ENCODE results near the gene EFEMP1. TPM values are rescaled to one million over a fixed set of nuclear protein-coding genes. Genes with fewer than 3 reads are reported as not detected.

The EFEMP1 gene, protein sequence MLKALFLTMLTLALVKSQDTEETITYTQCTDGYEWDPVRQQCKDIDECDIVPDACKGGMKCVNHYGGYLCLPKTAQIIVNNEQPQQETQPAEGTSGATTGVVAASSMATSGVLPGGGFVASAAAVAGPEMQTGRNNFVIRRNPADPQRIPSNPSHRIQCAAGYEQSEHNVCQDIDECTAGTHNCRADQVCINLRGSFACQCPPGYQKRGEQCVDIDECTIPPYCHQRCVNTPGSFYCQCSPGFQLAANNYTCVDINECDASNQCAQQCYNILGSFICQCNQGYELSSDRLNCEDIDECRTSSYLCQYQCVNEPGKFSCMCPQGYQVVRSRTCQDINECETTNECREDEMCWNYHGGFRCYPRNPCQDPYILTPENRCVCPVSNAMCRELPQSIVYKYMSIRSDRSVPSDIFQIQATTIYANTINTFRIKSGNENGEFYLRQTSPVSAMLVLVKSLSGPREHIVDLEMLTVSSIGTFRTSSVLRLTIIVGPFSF
- total RNA-seq, result 75.9 TPM
- long read RNA-seq, transcript EFEMP1-202 (11 exons, 3,024 nt), result major isoform, 36 of 58 reads
- long read RNA-seq, transcript EFEMP1-201 (12 exons, 1,820 nt), result minor isoform, 13 of 58 reads
- long read RNA-seq, partial matches to known transcripts, result 2 of 58 reads
- long read RNA-seq, other reads (novel, unspliced or antisense), result 7 of 58 reads

DNA sequence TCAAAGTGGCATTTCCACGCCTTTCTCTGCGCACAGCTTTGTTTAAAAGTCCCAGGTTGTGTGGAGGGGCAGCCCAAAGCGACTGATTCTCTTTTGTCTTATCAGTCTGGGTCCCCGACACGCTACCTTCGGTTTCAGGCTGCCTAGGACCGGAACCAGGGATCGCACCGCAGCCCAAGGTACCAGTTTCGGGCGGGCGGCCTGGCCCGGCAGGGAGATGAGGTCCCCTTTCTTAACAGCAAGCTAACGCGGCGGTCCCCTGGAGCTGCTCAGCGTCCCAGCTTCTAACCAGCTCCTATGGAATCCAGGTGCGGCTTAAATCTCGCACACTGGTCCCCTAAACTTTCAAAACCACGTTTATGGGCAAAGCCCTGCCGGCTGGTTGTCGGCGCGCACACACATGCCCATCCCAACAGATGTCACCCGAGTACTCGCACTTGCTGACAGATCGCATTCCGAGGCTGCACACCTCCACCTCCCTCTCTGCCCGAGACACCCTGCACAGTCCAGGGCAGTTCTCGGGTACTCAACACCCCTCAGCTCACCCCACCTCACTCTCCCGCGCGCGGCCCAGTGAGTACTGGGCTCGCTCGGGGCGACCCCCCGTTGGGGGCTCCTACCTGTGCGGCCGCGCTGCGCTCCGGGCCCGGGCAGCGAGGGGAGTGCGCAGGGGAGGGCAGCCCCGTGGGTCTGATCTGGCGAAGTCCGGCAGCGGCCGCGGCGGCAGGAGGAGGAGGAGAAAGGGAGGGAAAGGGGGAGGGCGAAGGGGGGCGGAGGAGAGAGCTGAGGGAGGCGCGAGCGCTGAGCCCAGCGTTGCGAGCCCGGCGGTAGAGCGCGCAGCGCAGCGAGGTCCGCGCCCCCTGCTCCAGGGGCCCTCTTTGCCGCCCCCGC lies at the start of gene EFEMP1:
Gene EFEMP1 (minus strand): TSS at position 692 of the 891 bp plus-strand sequence. CDS start 1,342 bp downstream, outside the sequence.
- peak; percentile 78 for DNase-seq (ENCODE audit: missing footprints)
- peak; percentile 95 for ATAC-seq
- intact Hi-C loops (cut with DNase I), result loop anchor here (5.0 kb wide), 1 partner anchor 36 kb away; no protein-coding TSS in a partner anchor

DNA sequence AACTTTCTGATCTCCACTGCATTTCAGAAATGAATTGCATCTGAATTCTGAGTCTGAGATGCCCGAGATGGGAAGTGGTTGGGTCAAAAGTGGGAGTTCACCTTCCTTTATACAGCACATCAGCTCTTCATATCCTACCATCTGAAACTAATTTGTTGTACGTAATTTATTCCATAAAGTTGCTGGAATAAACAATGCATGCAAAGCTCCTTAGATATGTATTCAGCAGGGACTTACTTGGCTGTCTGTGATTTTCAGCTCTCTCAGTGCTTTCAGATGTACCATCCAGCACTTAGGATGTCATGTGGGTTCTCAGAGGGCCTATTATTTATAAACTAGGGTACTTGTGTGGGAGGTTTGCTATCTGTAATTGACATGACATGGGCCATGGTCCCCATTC lies 46.9 kb upstream of the EFEMP1 start:
- ATAC-seq, result no peak
- DNase-seq (ENCODE audit: missing footprints), result no peak
- intact Hi-C loops (cut with DNase I), result no loop called here

DNA sequence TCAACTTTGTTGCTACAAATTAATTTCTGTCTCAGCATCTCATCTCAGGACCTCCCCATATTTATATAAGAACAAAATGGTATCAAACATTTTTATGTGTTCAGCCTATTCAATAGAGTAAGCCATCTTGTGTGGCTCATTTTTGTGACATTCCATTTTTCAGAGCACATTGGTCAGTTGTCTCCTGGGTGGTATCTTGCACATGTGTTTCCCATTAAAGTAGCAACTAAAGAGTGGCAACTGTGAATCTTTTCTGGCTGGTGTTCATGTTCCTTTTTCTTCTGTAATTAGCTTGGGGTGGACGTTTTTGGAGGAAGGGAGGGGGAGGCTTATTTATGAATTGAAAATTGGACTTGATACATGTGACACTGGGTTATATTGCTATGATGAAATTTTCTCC lies 45.4 kb upstream of the EFEMP1 start:
- intact Hi-C loops (cut with DNase I), result no loop called here
- ATAC-seq (no peak), DNase-seq (ENCODE audit: missing footprints) (no peak)

DNA sequence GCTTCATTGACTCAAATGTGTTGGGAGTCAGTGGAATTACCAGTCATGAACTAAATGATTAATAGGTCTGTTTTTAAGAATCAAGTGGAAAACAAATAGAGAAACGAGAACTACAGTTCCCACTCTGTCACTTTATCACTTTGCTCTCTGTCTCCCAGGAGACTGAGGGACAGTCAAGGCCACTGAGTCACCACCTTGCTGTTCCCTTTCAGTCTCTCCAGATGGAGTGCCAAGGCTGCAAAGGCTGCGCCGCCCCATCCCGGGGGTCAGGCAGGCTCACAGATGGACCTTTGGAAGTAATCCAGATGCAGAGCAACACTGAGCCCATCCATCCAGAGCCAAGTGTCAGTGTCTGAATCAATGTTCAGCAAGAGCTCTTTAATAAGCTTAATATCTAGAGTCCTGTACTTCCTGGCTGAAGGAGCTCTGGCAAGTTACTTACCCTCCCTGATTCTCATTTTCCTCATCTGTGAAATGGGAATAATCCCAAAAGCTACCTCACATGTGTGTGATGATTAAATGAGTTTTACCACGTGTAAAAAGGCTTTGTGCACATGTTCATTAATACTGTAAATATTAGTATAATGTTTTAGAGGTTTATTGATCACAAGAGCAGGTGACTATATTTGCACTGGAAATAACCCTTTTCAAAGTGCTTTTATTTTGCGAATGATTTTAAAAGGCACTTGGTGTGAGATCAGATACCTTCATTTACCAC lies 43.0 kb upstream of the EFEMP1 start:
- DNase-seq (ENCODE audit: missing footprints) (no peak), ATAC-seq (peak; percentile 88)
- intact Hi-C loops (cut with DNase I), result no loop called here

DNA sequence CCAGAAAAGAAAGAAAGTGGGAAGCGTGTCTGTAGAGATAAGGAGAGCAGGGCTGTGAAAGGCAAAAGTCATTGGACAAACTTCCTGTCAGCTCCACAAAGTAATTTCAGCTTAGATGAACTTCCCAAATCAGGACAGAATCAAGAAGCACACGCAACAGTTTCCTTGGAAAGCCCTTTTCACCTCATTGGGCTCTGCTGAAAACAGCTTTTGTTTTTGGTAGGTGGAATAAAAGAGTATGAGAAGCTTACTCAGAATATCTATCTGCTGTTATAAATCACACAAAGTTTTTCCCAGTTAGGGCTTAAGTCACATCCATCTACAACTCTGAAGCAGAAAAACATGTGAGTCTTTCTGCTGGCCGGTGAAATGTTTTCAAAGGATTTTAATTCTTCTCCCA lies 42.4 kb upstream of the EFEMP1 start:
- intact Hi-C loops (cut with DNase I), result no loop called here
- ATAC-seq, result peak; percentile 28
- DNase-seq (ENCODE audit: missing footprints), result no peak

DNA sequence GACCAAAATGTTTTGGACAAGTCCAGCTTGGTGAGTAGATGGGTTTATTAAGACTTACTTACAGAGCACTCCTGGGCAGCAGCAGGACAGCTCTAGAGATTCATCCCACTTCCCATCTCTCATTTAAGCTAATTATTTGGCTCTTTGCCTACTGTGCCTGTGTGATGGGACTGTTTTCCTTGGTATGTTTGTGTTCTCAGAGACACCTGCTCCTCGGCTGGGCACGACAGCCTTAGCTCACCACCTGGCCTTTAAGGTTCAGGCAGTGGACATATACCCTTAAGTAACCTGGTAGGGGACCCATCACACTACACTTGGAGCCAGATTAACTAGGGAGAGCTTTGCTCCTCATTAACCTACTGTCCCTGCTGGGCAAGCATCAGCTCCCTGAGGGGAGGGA lies 41.7 kb upstream of the EFEMP1 start:
- intact Hi-C loops (cut with DNase I), result no loop called here
- DNase-seq (ENCODE audit: missing footprints), result no peak
- ATAC-seq, result no peak

DNA sequence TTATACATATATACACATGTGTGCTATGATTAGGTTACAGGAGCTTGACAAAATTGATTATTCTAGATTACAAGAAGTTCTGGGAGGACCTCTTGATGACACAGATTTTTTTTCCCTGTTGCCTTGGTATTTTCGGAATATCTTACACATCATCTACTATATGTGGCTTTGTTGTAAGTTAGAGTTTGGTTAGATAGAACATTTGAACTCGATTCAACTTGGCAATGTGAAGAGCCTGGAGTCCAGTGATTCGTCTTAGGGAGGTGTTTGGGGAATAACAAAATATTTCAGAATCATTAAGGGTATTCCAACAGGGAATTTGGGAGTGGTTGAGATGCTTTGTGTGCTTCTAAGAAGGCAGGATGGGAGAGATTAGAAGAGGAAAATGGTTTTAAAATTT lies 39.3 kb upstream of the EFEMP1 start:
- intact Hi-C loops (cut with DNase I), result loop anchor here (2.0 kb wide), 1 partner anchor 192 kb away; no protein-coding TSS in a partner anchor

DNA sequence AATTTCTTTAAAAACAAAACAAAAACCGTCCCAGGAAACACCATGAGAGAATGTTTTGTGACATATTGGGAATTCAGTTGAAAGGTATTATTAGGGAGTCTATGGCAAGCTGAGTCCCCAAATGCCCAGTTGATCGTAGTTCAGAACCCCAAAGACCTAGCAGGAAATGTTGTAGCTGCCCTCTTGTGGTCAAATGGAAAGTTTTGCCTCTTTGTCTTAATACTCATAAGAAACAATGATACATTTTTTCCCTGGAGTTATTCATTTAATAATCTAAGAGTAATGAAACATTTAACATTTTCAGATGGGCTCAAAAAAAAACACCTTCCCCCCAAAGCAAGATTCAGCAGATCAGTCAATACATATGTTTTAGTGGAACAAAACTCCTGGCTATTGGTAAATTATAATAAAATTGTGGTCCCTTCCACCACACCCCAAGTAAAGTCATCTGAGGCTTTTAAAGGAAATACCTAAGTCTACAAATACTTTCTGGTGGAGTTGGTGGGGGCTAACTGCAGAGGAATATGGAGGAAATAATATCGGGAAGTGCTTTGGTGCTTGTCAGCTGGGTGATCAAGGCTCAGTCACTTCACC lies 37.8 kb upstream of the EFEMP1 start:
- DNase-seq (ENCODE audit: missing footprints), result no peak
- no peak for ATAC-seq
- intact Hi-C loops (cut with DNase I), result no loop called here

More for the DNA sequence above, 39.3 kb upstream of the EFEMP1 start:
- no peak for ATAC-seq
- DNase-seq (ENCODE audit: missing footprints), result no peak

DNA sequence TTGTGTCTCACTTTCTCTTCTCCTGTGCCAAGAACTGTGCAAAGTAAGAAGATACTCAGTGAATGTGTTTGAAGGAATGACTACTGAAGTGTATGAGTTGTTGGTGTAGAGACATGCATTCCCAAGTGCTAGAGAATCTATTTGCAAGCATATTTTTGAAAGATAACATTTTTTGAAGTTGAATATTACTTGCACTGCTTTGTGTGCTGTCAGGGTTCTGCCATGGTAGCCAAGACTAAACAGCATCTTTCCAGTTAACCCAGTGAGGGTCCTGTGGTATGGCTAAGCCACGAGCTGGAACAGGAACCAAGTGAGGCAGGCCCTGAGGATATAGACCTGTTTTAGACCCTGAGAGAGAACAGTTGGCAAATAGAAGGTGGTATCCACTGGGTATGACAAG lies 35.2 kb upstream of the EFEMP1 start:
- DNase-seq (ENCODE audit: missing footprints) (no peak), ATAC-seq (no peak)
- intact Hi-C loops (cut with DNase I), result no loop called here

DNA sequence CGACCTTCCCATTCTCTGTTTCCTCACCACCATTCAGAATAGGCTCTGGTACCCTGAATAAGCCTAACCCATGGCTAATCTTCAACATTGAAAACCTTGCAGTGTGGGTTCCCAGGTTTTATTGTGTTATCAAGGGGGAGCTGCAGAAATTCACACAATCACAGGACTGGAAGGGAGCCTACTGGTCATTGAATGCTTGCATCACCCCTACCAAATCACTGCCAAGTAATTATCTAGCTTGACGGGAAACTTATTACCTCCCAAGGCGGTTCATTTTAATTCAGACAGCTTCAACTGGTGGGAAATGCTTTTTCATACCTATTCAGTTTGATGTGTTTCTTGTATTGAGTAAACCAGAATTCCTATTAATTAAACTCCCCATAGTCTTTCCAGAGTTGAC lies 33.6 kb upstream of the EFEMP1 start:
- peak; percentile 58 for ATAC-seq
- intact Hi-C loops (cut with DNase I), result no loop called here

DNA sequence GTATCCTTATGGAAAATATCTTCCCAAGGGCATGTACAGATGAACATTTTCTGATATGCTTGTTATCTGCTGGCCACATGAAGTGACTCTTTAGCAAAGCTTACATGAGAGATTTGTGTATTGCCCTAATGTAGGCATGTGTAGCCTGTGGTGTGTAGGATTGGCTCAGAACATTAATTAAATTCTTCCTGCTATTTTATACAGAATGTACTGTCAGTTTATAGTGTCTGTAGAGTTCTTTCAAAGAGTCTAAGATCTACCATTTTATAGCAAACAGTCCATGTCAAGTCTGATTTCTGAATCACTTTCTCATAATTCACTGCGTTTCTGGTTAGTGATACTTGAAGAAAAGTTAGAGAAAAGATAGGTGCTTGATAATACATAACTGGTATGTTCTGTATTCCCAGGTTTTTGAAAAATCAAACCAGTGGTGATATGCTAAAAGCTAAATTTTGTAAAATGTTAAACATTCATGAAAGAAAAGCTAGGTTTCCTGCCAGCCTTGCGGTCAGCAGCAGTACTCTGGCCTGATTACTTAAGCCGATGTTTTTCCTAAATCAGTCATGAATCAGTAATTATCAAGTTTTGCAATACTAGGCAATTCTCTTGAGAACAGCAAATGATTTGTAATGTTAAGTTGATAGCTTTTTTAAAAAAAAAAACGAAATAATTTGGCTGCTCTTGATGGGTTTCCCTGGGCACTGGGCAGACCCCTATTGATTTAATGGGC lies 30.9 kb upstream of the EFEMP1 start:
- no peak for DNase-seq (ENCODE audit: missing footprints)
- peak; percentile 62 for ATAC-seq
- intact Hi-C loops (cut with DNase I), result loop anchor here (5.0 kb wide), 1 partner anchor 67 kb away; no protein-coding TSS in a partner anchor

More for the DNA sequence above, 33.6 kb upstream of the EFEMP1 start:
- no peak for DNase-seq (ENCODE audit: missing footprints)

DNA sequence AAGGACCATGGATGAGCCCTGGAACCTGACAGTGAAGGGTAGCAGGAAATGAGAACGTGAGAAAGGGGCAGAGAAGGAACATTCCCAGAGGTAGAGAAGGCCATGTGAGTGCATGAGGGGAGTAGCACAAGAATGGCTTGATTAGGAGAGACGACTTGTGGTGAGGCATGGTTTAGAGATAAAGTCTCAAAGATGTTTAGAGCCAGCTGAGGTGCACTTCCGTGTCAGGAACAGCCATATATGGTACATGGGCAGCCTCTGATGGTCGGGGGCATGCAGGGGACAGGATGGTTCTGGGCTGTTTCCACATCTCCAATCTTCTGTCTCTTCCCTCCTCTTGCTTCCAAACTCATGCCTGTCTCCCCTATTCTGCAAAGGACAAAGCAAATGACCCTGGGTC lies 28.8 kb upstream of the EFEMP1 start:
- ATAC-seq, result no peak
- intact Hi-C loops (cut with DNase I), result loop anchor here (5.0 kb wide), 1 partner anchor 65 kb away; no protein-coding TSS in a partner anchor
- no peak for DNase-seq (ENCODE audit: missing footprints)

DNA sequence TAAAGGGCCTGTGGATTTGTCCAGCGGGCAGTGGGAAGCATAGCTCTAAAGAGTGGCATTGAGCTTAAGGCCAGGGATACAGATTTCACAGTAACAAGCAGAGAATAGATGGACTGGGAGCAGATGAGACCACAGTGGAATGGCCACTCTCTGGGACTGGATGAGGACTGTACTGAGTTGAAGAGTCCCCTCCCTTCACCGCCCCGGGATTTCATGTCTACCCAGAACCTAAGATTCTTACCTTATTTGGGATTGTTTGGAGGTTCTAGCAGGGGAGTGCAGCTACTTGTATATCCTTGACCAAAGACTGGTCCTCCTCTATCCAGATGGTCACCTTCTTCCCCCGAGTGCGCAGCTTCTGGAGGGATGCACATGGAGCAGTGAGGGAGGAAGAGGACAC lies 28.0 kb upstream of the EFEMP1 start:
- intact Hi-C loops (cut with DNase I), result loop anchor here (5.0 kb wide), 1 partner anchor 64 kb away; no protein-coding TSS in a partner anchor
- DNase-seq (ENCODE audit: missing footprints) (no peak), ATAC-seq (no peak)

DNA sequence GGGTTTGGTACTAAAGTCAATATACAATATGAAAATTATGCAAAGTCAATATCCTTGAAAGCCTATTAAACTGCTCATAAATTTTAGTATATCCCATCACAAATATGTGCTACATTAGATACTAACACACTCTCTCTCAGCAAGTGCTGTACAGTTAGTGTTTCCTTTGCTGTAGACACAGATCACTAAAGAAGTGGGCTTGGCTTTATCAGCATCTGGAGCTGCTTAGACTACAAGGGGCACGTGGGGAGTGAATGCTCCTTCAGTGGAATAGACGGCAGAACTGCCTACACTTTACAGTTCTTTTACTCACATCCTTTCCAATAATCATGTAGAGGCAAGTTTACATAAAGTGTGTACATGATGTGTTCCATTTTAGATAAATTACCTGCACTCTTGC lies 26.0 kb upstream of the EFEMP1 start:
- ATAC-seq (no peak), DNase-seq (ENCODE audit: missing footprints) (no peak)
- intact Hi-C loops (cut with DNase I), result loop anchor here (5.0 kb wide), 1 partner anchor 62 kb away; no protein-coding TSS in a partner anchor

DNA sequence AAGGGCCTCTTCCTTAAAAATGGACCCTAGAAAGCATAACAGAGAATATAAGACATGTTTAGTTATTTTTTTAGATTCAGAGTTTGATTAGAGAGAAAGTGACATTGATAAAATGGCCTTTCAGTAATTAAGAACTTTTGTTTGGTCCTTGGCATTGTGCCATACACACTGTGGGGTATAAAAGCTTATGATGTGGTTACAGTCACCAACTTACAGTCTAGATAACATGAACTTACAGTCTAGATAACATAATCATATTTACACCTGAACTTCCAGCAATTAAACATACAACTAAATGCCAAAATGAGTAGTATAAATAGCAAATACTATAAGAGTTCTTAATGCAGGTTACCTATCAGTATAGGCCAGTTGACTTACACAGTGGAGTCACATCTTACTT lies 25.6 kb upstream of the EFEMP1 start:
- intact Hi-C loops (cut with DNase I), result no loop called here
- no peak for ATAC-seq

DNA sequence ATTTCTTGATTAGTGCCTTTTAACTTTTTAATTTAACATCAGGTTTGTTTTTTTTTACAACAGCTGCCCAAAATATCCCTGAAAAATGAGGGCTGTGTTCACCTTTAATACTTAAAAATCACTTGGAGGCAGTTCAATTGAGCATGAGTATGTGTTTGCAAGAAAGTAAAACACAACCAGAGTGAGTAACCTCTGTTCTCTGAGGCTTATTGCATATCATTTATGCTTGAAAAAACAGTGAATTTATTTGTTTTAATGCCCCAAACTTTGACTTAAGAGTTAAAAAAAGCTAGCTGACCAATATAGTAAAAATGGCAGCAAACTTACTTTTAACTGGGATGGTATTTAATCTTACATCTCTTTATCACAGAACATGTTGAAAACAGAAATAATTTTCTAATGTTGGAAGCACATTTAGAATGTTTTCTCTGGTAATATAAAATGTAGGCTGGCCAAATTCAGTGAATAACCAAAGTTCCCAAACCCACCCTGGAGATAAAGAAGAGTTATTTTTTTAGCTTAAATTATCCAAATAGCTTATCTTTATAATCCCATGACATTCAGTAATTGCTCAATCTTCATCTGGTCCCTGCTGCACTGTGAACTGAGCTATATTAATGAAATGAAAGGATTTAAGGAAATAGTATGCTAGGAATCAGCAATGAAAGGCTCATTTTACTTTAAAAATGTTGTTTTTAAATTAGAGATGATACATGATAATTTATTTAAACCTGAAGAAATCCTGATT lies 24.8 kb upstream of the EFEMP1 start:
- DNase-seq (ENCODE audit: missing footprints) (no peak), ATAC-seq (peak; percentile 88)

More for the DNA sequence above, 25.6 kb upstream of the EFEMP1 start:
- DNase-seq (ENCODE audit: missing footprints), result no peak

DNA sequence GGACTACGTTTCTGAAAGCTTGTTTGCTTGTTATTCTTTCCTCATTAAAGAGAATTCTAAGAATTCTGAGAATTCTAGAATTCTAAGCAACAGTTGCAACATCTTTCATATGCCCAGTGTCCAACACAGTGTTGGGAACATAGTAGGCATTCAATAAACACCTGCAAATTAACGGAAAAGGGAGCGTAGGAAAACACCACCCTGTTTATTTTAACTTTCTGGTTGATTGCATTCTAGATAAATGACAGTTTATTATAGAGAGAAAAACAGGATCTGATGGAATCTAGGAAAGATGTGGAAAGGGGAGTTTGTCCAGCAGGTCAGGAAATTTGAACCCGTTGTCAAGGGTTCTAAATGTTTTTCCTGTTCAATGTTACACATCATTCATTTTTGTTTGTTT lies 24.2 kb upstream of the EFEMP1 start:
- no peak for DNase-seq (ENCODE audit: missing footprints)
- intact Hi-C loops (cut with DNase I), result no loop called here
- ATAC-seq, result no peak

More for the DNA sequence above, 24.8 kb upstream of the EFEMP1 start:
- intact Hi-C loops (cut with DNase I), result no loop called here

All from Right ventricle myocardium inferior (tissue), 1 donor.